ENCODE results near the gene CXADR.
"Not testable (repeated sequence)": the region's sequence is repeated elsewhere in the genome, so short reads cannot be mapped to it uniquely, and the experiment has no call there.

CXADR gene

GRCh38 chr21:17513214-17514123 lies 626 bp downstream of the CXADR start:
- H3K4me3 ChIP-seq (ENCODE audit: low read length): peak overlapping the region; percentile 67
- H3K27me3 ChIP-seq (ENCODE audit: control insufficient read depth, insufficient read depth, low read length): no peaks in the 10 kb centered on the region
- no peak overlapping the region for H3K27ac ChIP-seq (ENCODE audit: low read depth, low read length)
- no peaks in the 10 kb centered on the region for H3K36me3 ChIP-seq (ENCODE audit: control insufficient read depth, insufficient read depth, low read length)
- H3K9ac ChIP-seq (ENCODE audit: low read length): peak overlapping the region; percentile 43
- H3K4me1 ChIP-seq (ENCODE audit: control insufficient read depth, insufficient read depth, low read length): no peaks in the 10 kb centered on the region

- Histone ChIP-seq H3K4me1 (ENCODE audit: control insufficient read depth, insufficient read depth, low read length) (no peaks in the 10 kb centered on the region), H3K27me3 (ENCODE audit: control insufficient read depth, insufficient read depth, low read length) (no peaks in the 10 kb centered on the region), H3K4me3 (ENCODE audit: low read length) (peak overlapping the region; percentile 67), H3K27ac (ENCODE audit: low read depth, low read length) (no peak overlapping the region), H3K9ac (ENCODE audit: low read length) (no peak overlapping the region), H3K36me3 (ENCODE audit: control insufficient read depth, insufficient read depth, low read length) (no peaks in the 10 kb centered on the region)
Measured at GRCh38 chr21:17514124-17514845, 1.4 kb downstream of the CXADR start.

DNA sequence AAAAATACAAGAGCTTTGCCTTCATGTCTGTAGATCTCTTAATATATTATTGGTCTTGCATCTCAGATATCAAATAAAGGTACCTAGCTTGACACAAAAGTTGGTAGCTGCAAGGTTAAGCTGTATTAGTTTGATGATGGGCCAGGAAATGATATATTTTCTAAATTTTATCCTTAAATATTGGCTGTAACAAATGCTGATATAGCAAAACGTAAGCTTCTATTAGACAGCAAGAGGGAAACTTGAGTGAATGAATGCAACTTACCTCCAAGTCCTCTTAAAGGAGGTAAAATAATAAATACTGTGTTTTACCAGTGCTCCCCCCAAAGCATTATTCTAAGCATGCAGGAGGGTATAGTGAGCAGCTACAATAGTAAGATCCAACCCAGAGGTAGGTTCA lies 4.2 kb downstream of the CXADR start:
- not testable (repeated sequence) for H3K9ac ChIP-seq (ENCODE audit: low read length); H3K4me3 ChIP-seq (ENCODE audit: low read length); H3K36me3 ChIP-seq (ENCODE audit: control insufficient read depth, insufficient read depth, low read length); H3K27me3 ChIP-seq (ENCODE audit: control insufficient read depth, insufficient read depth, low read length); H3K27ac ChIP-seq (ENCODE audit: low read depth, low read length); H3K4me1 ChIP-seq (ENCODE audit: control insufficient read depth, insufficient read depth, low read length)

- Histone ChIP-seq H3K27ac (ENCODE audit: low read depth, low read length) (no peak overlapping the region), H3K27me3 (ENCODE audit: control insufficient read depth, insufficient read depth, low read length) (no peaks in the 10 kb centered on the region), H3K36me3 (ENCODE audit: control insufficient read depth, insufficient read depth, low read length) (no peaks in the 10 kb centered on the region), H3K4me3 (ENCODE audit: low read length) (no peak overlapping the region), H3K4me1 (ENCODE audit: control insufficient read depth, insufficient read depth, low read length) (no peaks in the 10 kb centered on the region), H3K9ac (ENCODE audit: low read length) (no peak overlapping the region)
Measured at GRCh38 chr21:17519208-17519738, 6.4 kb downstream of the CXADR start.

DNA sequence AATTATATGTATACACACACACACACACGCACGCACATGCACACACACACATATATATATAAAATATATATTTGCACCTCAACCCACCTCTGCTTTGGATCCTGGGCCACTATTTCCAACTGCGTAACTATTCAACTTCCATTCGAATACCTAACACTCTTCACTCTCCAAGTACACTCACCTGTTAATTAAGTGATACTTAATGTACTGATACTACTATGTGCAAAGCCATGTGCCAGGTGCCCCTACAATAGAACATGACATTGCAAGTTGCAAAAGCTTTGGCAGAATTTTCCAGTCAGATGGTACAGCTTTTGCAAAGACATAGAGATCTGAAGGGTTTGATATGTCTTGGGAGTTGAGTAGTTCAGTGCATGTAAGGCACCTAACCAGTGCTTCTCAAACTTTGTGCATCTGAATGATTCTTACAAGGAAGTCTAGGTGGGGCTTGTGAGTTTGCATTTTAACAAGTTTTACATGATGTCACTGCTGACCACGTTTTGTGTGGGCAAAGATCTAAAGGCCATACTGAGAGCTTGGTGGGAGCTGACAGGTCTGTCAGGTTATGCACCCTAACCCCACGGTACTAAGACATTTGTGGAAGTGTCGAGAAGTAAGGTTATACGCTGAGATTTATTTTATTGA lies 7.2 kb downstream of the CXADR start:
- Histone ChIP-seq H3K4me1 (ENCODE audit: control insufficient read depth, insufficient read depth, low read length) (no peaks in the 10 kb centered on the region), H3K27ac (ENCODE audit: low read depth, low read length) (no peak overlapping the region), H3K27me3 (ENCODE audit: control insufficient read depth, insufficient read depth, low read length) (no peaks in the 10 kb centered on the region)

DNA sequence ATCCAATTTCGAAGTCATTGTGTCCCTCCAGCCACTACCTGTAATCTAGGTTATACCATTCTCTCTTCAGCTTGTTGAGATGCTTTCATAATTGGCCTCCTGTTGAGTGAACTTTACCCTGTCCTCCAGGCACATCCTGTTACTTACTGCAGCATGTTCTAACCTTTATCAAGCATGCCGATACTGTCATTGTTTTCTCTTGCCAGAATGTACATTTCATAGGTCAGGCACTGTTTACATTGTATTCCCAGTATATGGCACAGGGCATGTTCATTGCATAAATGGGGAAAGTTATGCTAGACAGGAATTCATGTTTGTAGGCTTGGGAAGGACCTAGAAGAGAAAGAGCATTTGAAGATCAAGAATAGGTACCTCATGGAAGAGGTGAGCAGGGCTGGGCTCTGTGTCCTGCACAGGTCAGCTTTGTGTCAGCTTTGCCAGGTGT lies 10.2 kb downstream of the CXADR start:
- no peak overlapping the region for H3K27ac ChIP-seq (ENCODE audit: low read depth, low read length)
- no peaks in the 10 kb centered on the region for H3K36me3 ChIP-seq (ENCODE audit: control insufficient read depth, insufficient read depth, low read length)
- H3K9ac ChIP-seq (ENCODE audit: low read length): no peak overlapping the region
- no peaks in the 10 kb centered on the region for H3K4me1 ChIP-seq (ENCODE audit: control insufficient read depth, insufficient read depth, low read length)
- no peaks in the 10 kb centered on the region for H3K27me3 ChIP-seq (ENCODE audit: control insufficient read depth, insufficient read depth, low read length)
- H3K4me3 ChIP-seq (ENCODE audit: low read length): no peak overlapping the region

More for the DNA sequence above, 7.2 kb downstream of the CXADR start:
- no peak overlapping the region for H3K9ac ChIP-seq (ENCODE audit: low read length)
- H3K36me3 ChIP-seq (ENCODE audit: control insufficient read depth, insufficient read depth, low read length): no peaks in the 10 kb centered on the region
- H3K4me3 ChIP-seq (ENCODE audit: low read length): no peak overlapping the region

DNA sequence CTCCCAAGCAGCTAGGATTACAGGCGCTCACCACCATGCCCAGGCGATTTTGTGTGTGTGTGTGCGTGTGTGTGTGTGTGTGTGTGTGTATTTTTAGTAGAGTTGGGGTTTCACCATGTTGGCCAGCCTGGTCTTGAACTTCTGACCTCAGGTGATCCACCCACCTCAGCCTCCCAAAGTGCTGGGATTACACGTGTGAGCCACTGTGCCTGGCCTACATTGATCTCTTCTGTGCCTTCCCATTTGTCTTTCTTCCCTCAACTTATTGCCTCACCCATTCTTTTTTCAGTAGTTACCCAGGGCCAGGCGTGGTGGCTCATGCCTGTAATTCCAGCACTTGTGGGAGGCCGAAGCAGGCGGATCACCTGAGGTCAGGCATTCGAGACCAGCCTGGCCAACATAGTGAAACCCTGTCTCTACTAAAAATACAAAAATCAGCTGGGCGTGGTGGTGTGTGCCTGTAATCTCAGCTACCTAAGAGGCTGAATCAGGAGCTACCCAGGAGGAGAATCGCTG lies 11.2 kb downstream of the CXADR start:
- H3K4me1 ChIP-seq (ENCODE audit: control insufficient read depth, insufficient read depth, low read length); H3K4me3 ChIP-seq (ENCODE audit: low read length); H3K36me3 ChIP-seq (ENCODE audit: control insufficient read depth, insufficient read depth, low read length); H3K27me3 ChIP-seq (ENCODE audit: control insufficient read depth, insufficient read depth, low read length); H3K9ac ChIP-seq (ENCODE audit: low read length); H3K27ac ChIP-seq (ENCODE audit: low read depth, low read length): not testable (repeated sequence)

GRCh38 chr21:17524635-17525034 lies 11.8 kb downstream of the CXADR start:
- Histone ChIP-seq H3K27ac (ENCODE audit: low read depth, low read length) (no peak overlapping the region), H3K9ac (ENCODE audit: low read length) (no peak overlapping the region), H3K4me1 (ENCODE audit: control insufficient read depth, insufficient read depth, low read length) (no peaks in the 10 kb centered on the region)

GRCh38 chr21:17526776-17527175 lies 13.9 kb downstream of the CXADR start:
- Histone ChIP-seq H3K36me3 (ENCODE audit: control insufficient read depth, insufficient read depth, low read length) (no peaks in the 10 kb centered on the region), H3K4me1 (ENCODE audit: control insufficient read depth, insufficient read depth, low read length) (no peaks in the 10 kb centered on the region), H3K27me3 (ENCODE audit: control insufficient read depth, insufficient read depth, low read length) (no peaks in the 10 kb centered on the region), H3K4me3 (ENCODE audit: low read length) (no peak overlapping the region), H3K9ac (ENCODE audit: low read length) (no peak overlapping the region), H3K27ac (ENCODE audit: low read depth, low read length) (no peak overlapping the region)

More at GRCh38 chr21:17524635-17525034, 11.8 kb downstream of the CXADR start:
- no peak overlapping the region for H3K4me3 ChIP-seq (ENCODE audit: low read length)
- H3K27me3 ChIP-seq (ENCODE audit: control insufficient read depth, insufficient read depth, low read length): no peaks in the 10 kb centered on the region
- H3K36me3 ChIP-seq (ENCODE audit: control insufficient read depth, insufficient read depth, low read length): no peaks in the 10 kb centered on the region

- no peaks in the 10 kb centered on the region for H3K27me3 ChIP-seq (ENCODE audit: control insufficient read depth, insufficient read depth, low read length)
- H3K27ac ChIP-seq (ENCODE audit: low read depth, low read length): no peak overlapping the region
- H3K36me3 ChIP-seq (ENCODE audit: control insufficient read depth, insufficient read depth, low read length): no peaks in the 10 kb centered on the region
- H3K4me1 ChIP-seq (ENCODE audit: control insufficient read depth, insufficient read depth, low read length): no peaks in the 10 kb centered on the region
- no peak overlapping the region for H3K4me3 ChIP-seq (ENCODE audit: low read length)
- H3K9ac ChIP-seq (ENCODE audit: low read length): no peak overlapping the region
Measured at GRCh38 chr21:17527240-17527639, 14.4 kb downstream of the CXADR start.

GRCh38 chr21:17527711-17528110 lies 14.9 kb downstream of the CXADR start:
- no peaks in the 10 kb centered on the region for H3K36me3 ChIP-seq (ENCODE audit: control insufficient read depth, insufficient read depth, low read length)
- H3K9ac ChIP-seq (ENCODE audit: low read length): no peak overlapping the region
- no peak overlapping the region for H3K4me3 ChIP-seq (ENCODE audit: low read length)
- H3K27ac ChIP-seq (ENCODE audit: low read depth, low read length): no peak overlapping the region
- H3K4me1 ChIP-seq (ENCODE audit: control insufficient read depth, insufficient read depth, low read length): no peaks in the 10 kb centered on the region
- H3K27me3 ChIP-seq (ENCODE audit: control insufficient read depth, insufficient read depth, low read length): no peaks in the 10 kb centered on the region

DNA sequence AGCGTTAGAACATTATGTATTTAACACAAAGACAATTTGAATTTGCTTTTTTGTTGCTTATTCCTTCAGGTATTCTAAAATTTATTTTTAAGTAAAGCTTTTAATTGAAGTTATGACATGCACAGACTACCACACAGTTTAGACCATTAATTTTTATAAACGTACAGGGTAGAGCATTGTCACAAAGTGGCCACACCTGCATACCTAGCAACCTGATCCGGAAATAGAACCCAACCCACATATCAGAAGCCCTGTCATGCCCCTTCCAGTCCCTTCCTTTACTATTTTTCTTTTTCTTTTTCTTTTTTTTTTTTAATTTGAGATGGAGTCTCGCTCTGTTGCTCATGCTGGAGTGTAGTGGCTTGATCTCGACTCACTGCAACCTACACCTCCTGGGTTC lies 16.8 kb downstream of the CXADR start:
- no peaks in the 10 kb centered on the region for H3K4me1 ChIP-seq (ENCODE audit: control insufficient read depth, insufficient read depth, low read length)
- no peak overlapping the region for H3K27ac ChIP-seq (ENCODE audit: low read depth, low read length)
- H3K27me3 ChIP-seq (ENCODE audit: control insufficient read depth, insufficient read depth, low read length): no peaks in the 10 kb centered on the region
- H3K36me3 ChIP-seq (ENCODE audit: control insufficient read depth, insufficient read depth, low read length): no peaks in the 10 kb centered on the region
- H3K9ac ChIP-seq (ENCODE audit: low read length): no peak overlapping the region
- no peak overlapping the region for H3K4me3 ChIP-seq (ENCODE audit: low read length)

Data from rectal smooth muscle tissue (tissue), 1 donor.